GM19372 (cell line): ENCODE measurements around the gene TTC27.

Experiments
- ATAC-seq: cut with Tn5 transposase; IDR thresholded peaks from one replicate; pipeline ENCODE4 v1.9.1; 2021; ENCODE audit warnings: mild to moderate bottlenecking, low read depth, moderate library complexity; ENCODE audit not compliant: unreplicated experiment

TTC27 gene

GRCh38 chr2:32802877-32803276, 175.0 kb downstream of the TTC27 start:
- no peak for ATAC-seq

GRCh38 chr2:32804205-32804604, 176.4 kb downstream of the TTC27 start:
- ATAC-seq: no peak

- ATAC-seq: no peak
Measured at GRCh38 chr2:32805104-32806095, 177.6 kb downstream of the TTC27 start.

- ATAC-seq: no peak
Measured at GRCh38 chr2:32806857-32807256, 179.0 kb downstream of the TTC27 start.

- ATAC-seq: no peak
Measured at GRCh38 chr2:32807662-32808061, 179.8 kb downstream of the TTC27 start.

- ATAC-seq: no peak
Measured at GRCh38 chr2:32810909-32811495, 183.2 kb downstream of the TTC27 start.

GRCh38 chr2:32811696-32812095, 183.8 kb downstream of the TTC27 start:
- no peak for ATAC-seq

- ATAC-seq: no peak
Measured at GRCh38 chr2:32812316-32812715, 184.5 kb downstream of the TTC27 start.

- ATAC-seq: no peak
Measured at GRCh38 chr2:32820088-32820487, 192.2 kb downstream of the TTC27 start.

GRCh38 chr2:32820701-32821100, 192.9 kb downstream of the TTC27 start:
- no peak for ATAC-seq

GRCh38 chr2:32824070-32824809, 196.4 kb downstream of the TTC27 start:
- no peak for ATAC-seq

GRCh38 chr2:32825291-32825712, 197.5 kb downstream of the TTC27 start:
- ATAC-seq: no peak

- ATAC-seq: no peak
Measured at GRCh38 chr2:32830196-32830595, 202.3 kb downstream of the TTC27 start.

- ATAC-seq: no peak
Measured at GRCh38 chr2:32832821-32833220, 205.0 kb downstream of the TTC27 start.

- no peak for ATAC-seq
Measured at GRCh38 chr2:32833709-32834108, 205.9 kb downstream of the TTC27 start.

- ATAC-seq: peak; percentile 53
Measured at GRCh38 chr2:32835148-32835547, 207.3 kb downstream of the TTC27 start.

GRCh38 chr2:32836933-32837332, 209.1 kb downstream of the TTC27 start:
- ATAC-seq: no peak

GRCh38 chr2:32838418-32838817, 210.6 kb downstream of the TTC27 start:
- ATAC-seq: peak; percentile 63

GRCh38 chr2:32838949-32839348, 211.1 kb downstream of the TTC27 start:
- ATAC-seq: no peak

- no peak for ATAC-seq
Measured at GRCh38 chr2:32841931-32842898, 214.4 kb downstream of the TTC27 start.
